NCI-H524 treated with DMSO at 0.1 percent for 48 hours (cell line): Measurements from ENCODE around the gene PHLDB2.
"Not testable (repeated sequence)": the region's sequence is repeated elsewhere in the genome, so short reads cannot be mapped to it uniquely, and the experiment has no call there.

Experiments
- DNase-seq: peaks from one replicate; lab custom pipeline; 2025; lab: John Stamatoyannopoulos, UW

PHLDB2 gene

GRCh38 chr3:111859061-111859973, at the start of gene PHLDB2:
TSS of gene PHLDB2 (plus strand) at chr3:111859265. CDS start at chr3:111884078, 24,813 bp downstream.
- peak; percentile 35 for DNase-seq

GRCh38 chr3:111810909-111811308, 48.2 kb upstream of the PHLDB2 start:
- DNase-seq, result no peak

GRCh38 chr3:111811811-111812210, 47.3 kb upstream of the PHLDB2 start:
- no peak for DNase-seq

- no peak for DNase-seq
Measured at GRCh38 chr3:111812701-111813100, 46.4 kb upstream of the PHLDB2 start.

- no peak for DNase-seq
Measured at GRCh38 chr3:111813441-111813840, 45.6 kb upstream of the PHLDB2 start.

- no peak for DNase-seq
Measured at GRCh38 chr3:111813979-111814378, 45.1 kb upstream of the PHLDB2 start.

GRCh38 chr3:111816771-111817170, 42.3 kb upstream of the PHLDB2 start:
- not testable (repeated sequence) for DNase-seq

- DNase-seq, result no peak
Measured at GRCh38 chr3:111819927-111820326, 39.1 kb upstream of the PHLDB2 start.

- no peak for DNase-seq
Measured at GRCh38 chr3:111820651-111821050, 38.4 kb upstream of the PHLDB2 start.

- no peak for DNase-seq
Measured at GRCh38 chr3:111821891-111822290, 37.2 kb upstream of the PHLDB2 start.

- DNase-seq, result no peak
Measured at GRCh38 chr3:111822804-111823203, 36.3 kb upstream of the PHLDB2 start.

GRCh38 chr3:111823341-111823855, 35.7 kb upstream of the PHLDB2 start:
- no peak for DNase-seq

- DNase-seq, result no peak
Measured at GRCh38 chr3:111824351-111824750, 34.7 kb upstream of the PHLDB2 start.

- no peak for DNase-seq
Measured at GRCh38 chr3:111827871-111828270, 31.2 kb upstream of the PHLDB2 start.

GRCh38 chr3:111828530-111828929, 30.5 kb upstream of the PHLDB2 start:
- no peak for DNase-seq

GRCh38 chr3:111829023-111829422, 30.0 kb upstream of the PHLDB2 start:
- DNase-seq, result no peak

GRCh38 chr3:111831840-111832239, 27.2 kb upstream of the PHLDB2 start:
- DNase-seq, result no peak

- no peak for DNase-seq
Measured at GRCh38 chr3:111837112-111837511, 22.0 kb upstream of the PHLDB2 start.

- no peak for DNase-seq
Measured at GRCh38 chr3:111838133-111838532, 20.9 kb upstream of the PHLDB2 start.

GRCh38 chr3:111846039-111846438, 13.0 kb upstream of the PHLDB2 start:
- no peak for DNase-seq

GRCh38 chr3:111846717-111847116, 12.3 kb upstream of the PHLDB2 start:
- no peak for DNase-seq

GRCh38 chr3:111848283-111848682, 10.8 kb upstream of the PHLDB2 start:
- DNase-seq, result no peak

- no peak for DNase-seq
Measured at GRCh38 chr3:111848778-111849177, 10.3 kb upstream of the PHLDB2 start.

- DNase-seq, result no peak
Measured at GRCh38 chr3:111850537-111850936, 8.5 kb upstream of the PHLDB2 start.
